A549 (cell line): Measurements from ENCODE around the gene CDH4.

Experiments used
- CTCF ChIP-seq: fragments of >200 bp; sonication (Bioruptor Twin); formaldehyde crosslinking; IDR thresholded peaks from 3 replicates; pipeline ENCODE4 v1.5.1; 2016
- MYC ChIP-seq: IDR thresholded peaks from 2 replicates; pipeline ENCODE4 v1.6.1; 2012; ENCODE audit warnings: mild to moderate bottlenecking, inconsistent platforms, low read length, improper control_type of control experiment, borderline replicate concordance
- POLR2A ChIP-seq: IDR thresholded peaks from 2 replicates; pipeline ENCODE4 v1.6.1; 2012; ENCODE audit warnings: mild to moderate bottlenecking, low read length
- TF ChIP-seq, protein P1 (sequence below): fragments of >200 bp; sonication (Bioruptor Twin); formaldehyde crosslinking; IDR thresholded peaks from 2 replicates; pipeline ENCODE4 v1.6.1; 2016
- TF ChIP-seq, protein P2 (sequence below): fragments of 450-650 bp; IDR thresholded peaks from 2 replicates; pipeline ENCODE4 v1.6.1; 2014; ENCODE audit warnings: antibody characterized with exemption
- TF ChIP-seq, protein P3 (sequence below): IDR thresholded peaks from 2 replicates; pipeline ENCODE4 v1.6.1; 2012

- TF ChIP-seq, protein P1, sequence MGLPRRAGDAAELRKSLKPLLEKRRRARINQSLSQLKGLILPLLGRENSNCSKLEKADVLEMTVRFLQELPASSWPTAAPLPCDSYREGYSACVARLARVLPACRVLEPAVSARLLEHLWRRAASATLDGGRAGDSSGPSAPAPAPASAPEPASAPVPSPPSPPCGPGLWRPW, result no peak
- TF ChIP-seq, protein P2, sequence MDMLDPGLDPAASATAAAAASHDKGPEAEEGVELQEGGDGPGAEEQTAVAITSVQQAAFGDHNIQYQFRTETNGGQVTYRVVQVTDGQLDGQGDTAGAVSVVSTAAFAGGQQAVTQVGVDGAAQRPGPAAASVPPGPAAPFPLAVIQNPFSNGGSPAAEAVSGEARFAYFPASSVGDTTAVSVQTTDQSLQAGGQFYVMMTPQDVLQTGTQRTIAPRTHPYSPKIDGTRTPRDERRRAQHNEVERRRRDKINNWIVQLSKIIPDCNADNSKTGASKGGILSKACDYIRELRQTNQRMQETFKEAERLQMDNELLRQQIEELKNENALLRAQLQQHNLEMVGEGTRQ, result no peak
- no peak for TF ChIP-seq POLR2A
- TF ChIP-seq CTCF, result no peak
- no peak for TF ChIP-seq MYC
- TF ChIP-seq, protein P3, sequence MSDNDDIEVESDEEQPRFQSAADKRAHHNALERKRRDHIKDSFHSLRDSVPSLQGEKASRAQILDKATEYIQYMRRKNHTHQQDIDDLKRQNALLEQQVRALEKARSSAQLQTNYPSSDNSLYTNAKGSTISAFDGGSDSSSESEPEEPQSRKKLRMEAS, result no peak
Observed at GRCh38 chr20:61859767-61860166, 607.7 kb downstream of the CDH4 start.
